HCT116 (cell line): ENCODE data around the gene DCP1A. TPM values are rescaled to one million over a fixed set of nuclear protein-coding genes. Genes with fewer than 3 reads are reported as not detected.

Source experiments
- ATAC-seq: fragments of 200-7000 bp; cut with Tn5 transposase; 2 replicates; pipeline ENCODE4 v1.9.1; 2020; ENCODE audit warnings: mild to moderate bottlenecking, moderate library complexity
- BruUV-seq: library from RNA; stranded (reverse); fragments of 400-500 nt; replicated peaks from 2 replicates; lab custom pipeline; 2021; lab: Mats Ljungman, UMichigan
- CTCF ChIA-PET: fragments of 300-600 bp; sonication (Branson Sonifier 250); formaldehyde crosslinking; loops from one replicate; lab custom pipeline; 2021; ENCODE audit warnings: antibody characterized with exemption; lab: Charles Lee
- POLR2A ChIA-PET: fragments of 300-600, 350-600 bp; sonication (Branson Sonifier 250); formaldehyde crosslinking; loops from one replicate; lab custom pipeline; 2021; ENCODE audit warnings: antibody characterized with exemption; lab: Charles Lee
- RAD21 ChIA-PET, 2 experiments: fragments of 300-600 bp; sonication (Branson Sonifier 250); formaldehyde crosslinking; loops; one replicate each; lab custom pipeline; 2023; ENCODE audit warnings: low total read pairs in 2 of 2; ENCODE audit not compliant: uncharacterized antibody in 2 of 2, unreplicated experiment in 2 of 2, low non-redundant PET in 1 of 2; lab: Charles Lee
- DNase-seq: peaks from one replicate; pipeline ENCODE4 v3.0.0-alpha.2; 2010; ENCODE audit warnings: low read depth, low spot score
- H2AFZ ChIP-seq: fragments of 200-600 bp; shearing (Covaris generic), sonication (generic); 2 replicates; pipeline ENCODE4 v1.6.1; 2017; ENCODE audit warnings: low read depth, mixed run types, mixed read lengths, antibody characterized with exemption, low read length; ENCODE audit not compliant: poor library complexity, severe bottlenecking
- H3K27ac ChIP-seq: 2 replicates; pipeline ENCODE4 v1.5.1; 2012; ENCODE audit warnings: low read depth, low read length
- H3K27me3 ChIP-seq: fragments of 200-600 bp; sonication (generic); 2 replicates; pipeline ENCODE4 v1.6.1; 2016; ENCODE audit warnings: mixed run types, low read length, mixed read lengths; ENCODE audit not compliant: insufficient read depth
- H3K36me3 ChIP-seq, 2 experiments: fragments of 200-500 bp in 1 of 2; fragments of 200-600 bp in 1 of 2; sonication (Bioruptor generic) in 1 of 2; sonication (generic) in 1 of 2; 2 replicates each; pipeline versions ENCODE4 v1.5.1 to v1.6.1; 2014 to 2016; ENCODE audit warnings: low read length in 2 of 2, inconsistent platforms in 1 of 2, mixed read lengths in 1 of 2, mixed run types in 1 of 2; ENCODE audit not compliant: insufficient read depth in 2 of 2, control insufficient read depth in 1 of 2
- H3K4me1 ChIP-seq, 2 experiments: fragments of 200-600 bp in 1 of 2; sonication (generic) in 1 of 2; 2 replicates each; pipeline versions ENCODE4 v1.5.1 to v1.6.1; 2012 to 2017; ENCODE audit warnings: low read length in 2 of 2, inconsistent platforms in 1 of 2, mild to moderate bottlenecking in 1 of 2, mixed read lengths in 1 of 2, mixed run types in 1 of 2, moderate library complexity in 1 of 2; ENCODE audit not compliant: insufficient read depth in 2 of 2, control insufficient read depth in 1 of 2
- H3K4me2 ChIP-seq: fragments of 200-600 bp; sonication (generic); 2 replicates; pipeline ENCODE4 v1.6.1; 2017; ENCODE audit warnings: mixed run types, low read length, mixed read lengths
- H3K4me3 ChIP-seq, 2 experiments: fragments of 200-600 bp in 1 of 2; sonication (generic) in 1 of 2; replicated peaks in 1 of 2; 2 replicates each; pipeline ENCODE4 v1.5.1; 2011 to 2016; ENCODE audit warnings: low read length in 2 of 2, control low read depth in 1 of 2, low read depth in 1 of 2, mild to moderate bottlenecking in 1 of 2, mixed read lengths in 1 of 2, mixed run types in 1 of 2
- H3K79me2 ChIP-seq: fragments of 200-600 bp; sonication (generic); 2 replicates; pipeline ENCODE4 v1.6.1; 2017; ENCODE audit warnings: mild to moderate bottlenecking, mixed run types, low read length, moderate library complexity, mixed read lengths; ENCODE audit not compliant: insufficient read depth
- H3K9ac ChIP-seq: fragments of 200-600 bp; sonication (generic); 2 replicates; pipeline ENCODE4 v1.6.1; 2016; ENCODE audit warnings: low read length, mixed read lengths
- H3K9me2 ChIP-seq: fragments of 200-600 bp; sonication (generic), shearing (Covaris generic); 2 replicates; pipeline ENCODE4 v1.6.1; 2017; ENCODE audit warnings: mixed run types, mild to moderate bottlenecking, moderate library complexity; ENCODE audit not compliant: insufficient read depth
- H3K9me3 ChIP-seq, 2 experiments: fragments of 200-500 bp in 1 of 2; fragments of 200-600 bp in 1 of 2; sonication (Bioruptor generic) in 1 of 2; sonication (generic) in 1 of 2; 2 replicates each; pipeline ENCODE4 v1.6.1; 2014 to 2017; ENCODE audit warnings: low read length in 2 of 2, mixed read lengths in 2 of 2, inconsistent platforms in 1 of 2, low read depth in 1 of 2, mild to moderate bottlenecking in 1 of 2, mixed run types in 1 of 2, moderate library complexity in 1 of 2; ENCODE audit not compliant: control insufficient read depth in 1 of 2, insufficient read depth in 1 of 2
- H4K20me1 ChIP-seq: fragments of 200-600 bp; sonication (generic), shearing (Covaris generic); 2 replicates; pipeline ENCODE4 v1.6.1; 2017; ENCODE audit warnings: mixed run types, mild to moderate bottlenecking, moderate library complexity; ENCODE audit not compliant: insufficient read depth
- ATF3 ChIP-seq: IDR thresholded peaks from 2 replicates; pipeline ENCODE4 v1.6.1; 2012
- CBX3 ChIP-seq: IDR thresholded peaks from 2 replicates; pipeline ENCODE4 v1.6.1; 2012; ENCODE audit warnings: low read depth
- CEBPB ChIP-seq: IDR thresholded peaks from 2 replicates; pipeline ENCODE4 v1.6.1; 2012; ENCODE audit warnings: low read depth
- CTCF ChIP-seq, 3 experiments: fragments of 200-600 bp in 1 of 3; sonication (generic) in 1 of 3; IDR thresholded peaks in 2 of 3; conservative IDR thresholded peaks in 1 of 3; 2 replicates each; pipeline ENCODE4 v1.5.1; 2012 to 2017; ENCODE audit warnings: low read depth in 2 of 3, low read length in 2 of 3, antibody characterized with exemption in 1 of 3, borderline replicate concordance in 1 of 3, control low read depth in 1 of 3, mild to moderate bottlenecking in 1 of 3, mixed read lengths in 1 of 3, mixed run types in 1 of 3, moderate library complexity in 1 of 3; ENCODE audit not compliant: insufficient read depth in 1 of 3
- ELF1 ChIP-seq: IDR thresholded peaks from 2 replicates; pipeline ENCODE4 v1.6.1; 2012; ENCODE audit warnings: low read depth, borderline replicate concordance
- EZH2 ChIP-seq: fragments of 200-600 bp; sonication (generic); IDR thresholded peaks from 2 replicates; pipeline ENCODE4 v1.6.1; 2017; ENCODE audit warnings: antibody characterized with exemption, mixed run types
- FOSL1 ChIP-seq: IDR thresholded peaks from 2 replicates; pipeline ENCODE4 v1.6.1; 2012; ENCODE audit warnings: low read depth
- JUND ChIP-seq: IDR thresholded peaks from 2 replicates; pipeline ENCODE4 v1.6.1; 2012
- POLR2A ChIP-seq: IDR thresholded peaks from 2 replicates; pipeline ENCODE4 v1.7.0; 2011; ENCODE audit warnings: borderline replicate concordance; ENCODE audit not compliant: insufficient read depth, insufficient read length; ENCODE audit errors: extremely low read depth
- POLR2AphosphoS5 ChIP-seq: IDR thresholded peaks from 2 replicates; pipeline ENCODE4 v1.6.1; 2011; ENCODE audit warnings: mild to moderate bottlenecking, low read depth, low read length, moderate library complexity
- SIN3A ChIP-seq: IDR thresholded peaks from 2 replicates; pipeline ENCODE4 v1.6.1; 2012; ENCODE audit warnings: low read depth
- SRF ChIP-seq: IDR thresholded peaks from 2 replicates; pipeline ENCODE4 v1.6.1; 2012; ENCODE audit warnings: low read depth
- TCF7L2 ChIP-seq: IDR thresholded peaks from 2 replicates; pipeline ENCODE4 v1.7.0; 2011; ENCODE audit warnings: borderline replicate concordance, inconsistent platforms; ENCODE audit not compliant: insufficient read depth, insufficient read length; ENCODE audit errors: extremely low read depth
- YY1 ChIP-seq: IDR thresholded peaks from 2 replicates; pipeline ENCODE4 v1.6.1; 2011; ENCODE audit warnings: low read length, low read depth, moderate library complexity, mild to moderate bottlenecking; ENCODE audit not compliant: insufficient replicate concordance; ENCODE audit errors: extremely low read depth
- ZFX ChIP-seq: fragments of 450-650 bp; IDR thresholded peaks from 2 replicates; pipeline ENCODE4 v1.6.1; 2017
- ZNF274 ChIP-seq: fragments of 200-500 bp; sonication (Bioruptor generic); IDR thresholded peaks from 2 replicates; pipeline ENCODE4 v1.6.1; 2014; ENCODE audit warnings: mild to moderate bottlenecking, low read depth, low read length, inconsistent platforms
- intact Hi-C: fragments of 100-400 bp; cut with micrococcal nuclease; formaldehyde crosslinking; loops from 2 replicates; pipeline ENCODE4 v1.10.0; 2022
- total RNA-seq: library from RNA; stranded (reverse); gene quantifications from one replicate; pipeline ENCODE4 v1.2.1, GENCODE V29; 2021; ENCODE audit not compliant: unreplicated experiment
- TF ChIP-seq, protein P1 (sequence below): IDR thresholded peaks from 2 replicates; pipeline ENCODE4 v1.6.1; 2011; ENCODE audit warnings: mild to moderate bottlenecking, low read length, moderate library complexity; ENCODE audit not compliant: insufficient replicate concordance; ENCODE audit errors: extremely low read depth
- TF ChIP-seq, protein P2 (sequence below): IDR thresholded peaks from 2 replicates; pipeline ENCODE4 v1.6.1; 2012; ENCODE audit warnings: low read depth

Gene DCP1A
- total RNA-seq, 1 experiment from 2014 or later = 33.2 TPM

GRCh38 chr3:53379898-53380297, 32.6 kb upstream of the DCP1A start:
- no TSS peak for BruUV-seq

More at GRCh38 chr3:53379898-53380297, 32.6 kb upstream of the DCP1A start:
- Histone ChIP-seq H3K79me2 (no peaks in the 10 kb centered on the region), H3K9me2 (no peaks in the 10 kb centered on the region), H3K4me2 (no peak overlapping the region), H3K4me1 (no peaks in the 10 kb centered on the region), H3K4me3 (no peak overlapping the region), H4K20me1 (no peaks in the 10 kb centered on the region), H3K27me3 (peaks cover 13% of the 10 kb centered on the region), H3K9ac (no peak overlapping the region), H3K27ac (no peak overlapping the region), H2AFZ (no peak overlapping the region), H3K36me3 (no peaks in the 10 kb centered on the region), H3K9me3 (no peaks in the 10 kb centered on the region)
- intact Hi-C loops = no loop called here
- CTCF ChIA-PET = no interaction called here
- RAD21 ChIA-PET = no interaction called here
- DNase-seq (no peak), ATAC-seq (no peak)
- POLR2A ChIA-PET = no interaction called here
- TF ChIP-seq POLR2AphosphoS5 (no peak), CTCF (IDR thresholded peaks at IDR 0.05 in 2 of 3, conservative IDR thresholded peaks at IDR 0.05 in 1 of 3; ENCODE audit: borderline replicate concordance in 1 of 3, insufficient read depth in 1 of 3, low read depth in 2 of 3, low read length in 2 of 3) (no peak), ATF3 (no peak), ZFX (no peak), POLR2A (no peak), SIN3A (no peak), ZNF274 (no peak), CEBPB (no peak), ELF1 (no peak), YY1 (no peak), FOSL1 (no peak), JUND (no peak), EZH2 (no peak), SRF (no peak), CBX3 (no peak), TCF7L2 (no peak)
- TF ChIP-seq, protein P1, sequence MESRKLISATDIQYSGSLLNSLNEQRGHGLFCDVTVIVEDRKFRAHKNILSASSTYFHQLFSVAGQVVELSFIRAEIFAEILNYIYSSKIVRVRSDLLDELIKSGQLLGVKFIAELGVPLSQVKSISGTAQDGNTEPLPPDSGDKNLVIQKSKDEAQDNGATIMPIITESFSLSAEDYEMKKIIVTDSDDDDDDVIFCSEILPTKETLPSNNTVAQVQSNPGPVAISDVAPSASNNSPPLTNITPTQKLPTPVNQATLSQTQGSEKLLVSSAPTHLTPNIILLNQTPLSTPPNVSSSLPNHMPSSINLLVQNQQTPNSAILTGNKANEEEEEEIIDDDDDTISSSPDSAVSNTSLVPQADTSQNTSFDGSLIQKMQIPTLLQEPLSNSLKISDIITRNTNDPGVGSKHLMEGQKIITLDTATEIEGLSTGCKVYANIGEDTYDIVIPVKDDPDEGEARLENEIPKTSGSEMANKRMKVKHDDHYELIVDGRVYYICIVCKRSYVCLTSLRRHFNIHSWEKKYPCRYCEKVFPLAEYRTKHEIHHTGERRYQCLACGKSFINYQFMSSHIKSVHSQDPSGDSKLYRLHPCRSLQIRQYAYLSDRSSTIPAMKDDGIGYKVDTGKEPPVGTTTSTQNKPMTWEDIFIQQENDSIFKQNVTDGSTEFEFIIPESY = no peak
- TF ChIP-seq, protein P2, sequence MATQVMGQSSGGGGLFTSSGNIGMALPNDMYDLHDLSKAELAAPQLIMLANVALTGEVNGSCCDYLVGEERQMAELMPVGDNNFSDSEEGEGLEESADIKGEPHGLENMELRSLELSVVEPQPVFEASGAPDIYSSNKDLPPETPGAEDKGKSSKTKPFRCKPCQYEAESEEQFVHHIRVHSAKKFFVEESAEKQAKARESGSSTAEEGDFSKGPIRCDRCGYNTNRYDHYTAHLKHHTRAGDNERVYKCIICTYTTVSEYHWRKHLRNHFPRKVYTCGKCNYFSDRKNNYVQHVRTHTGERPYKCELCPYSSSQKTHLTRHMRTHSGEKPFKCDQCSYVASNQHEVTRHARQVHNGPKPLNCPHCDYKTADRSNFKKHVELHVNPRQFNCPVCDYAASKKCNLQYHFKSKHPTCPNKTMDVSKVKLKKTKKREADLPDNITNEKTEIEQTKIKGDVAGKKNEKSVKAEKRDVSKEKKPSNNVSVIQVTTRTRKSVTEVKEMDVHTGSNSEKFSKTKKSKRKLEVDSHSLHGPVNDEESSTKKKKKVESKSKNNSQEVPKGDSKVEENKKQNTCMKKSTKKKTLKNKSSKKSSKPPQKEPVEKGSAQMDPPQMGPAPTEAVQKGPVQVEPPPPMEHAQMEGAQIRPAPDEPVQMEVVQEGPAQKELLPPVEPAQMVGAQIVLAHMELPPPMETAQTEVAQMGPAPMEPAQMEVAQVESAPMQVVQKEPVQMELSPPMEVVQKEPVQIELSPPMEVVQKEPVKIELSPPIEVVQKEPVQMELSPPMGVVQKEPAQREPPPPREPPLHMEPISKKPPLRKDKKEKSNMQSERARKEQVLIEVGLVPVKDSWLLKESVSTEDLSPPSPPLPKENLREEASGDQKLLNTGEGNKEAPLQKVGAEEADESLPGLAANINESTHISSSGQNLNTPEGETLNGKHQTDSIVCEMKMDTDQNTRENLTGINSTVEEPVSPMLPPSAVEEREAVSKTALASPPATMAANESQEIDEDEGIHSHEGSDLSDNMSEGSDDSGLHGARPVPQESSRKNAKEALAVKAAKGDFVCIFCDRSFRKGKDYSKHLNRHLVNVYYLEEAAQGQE = no peak
